ENCODE data around the gene CDR2. TPM values are rescaled to one million over a fixed set of nuclear protein-coding genes. Genes with fewer than 3 reads are reported as not detected.
A peak's percentile ranks its signal among the peaks of the same experiment; 100 is the strongest.

The CDR2 gene
- total RNA-seq, 1 donor from 2014 or later = 28.0 TPM

DNA sequence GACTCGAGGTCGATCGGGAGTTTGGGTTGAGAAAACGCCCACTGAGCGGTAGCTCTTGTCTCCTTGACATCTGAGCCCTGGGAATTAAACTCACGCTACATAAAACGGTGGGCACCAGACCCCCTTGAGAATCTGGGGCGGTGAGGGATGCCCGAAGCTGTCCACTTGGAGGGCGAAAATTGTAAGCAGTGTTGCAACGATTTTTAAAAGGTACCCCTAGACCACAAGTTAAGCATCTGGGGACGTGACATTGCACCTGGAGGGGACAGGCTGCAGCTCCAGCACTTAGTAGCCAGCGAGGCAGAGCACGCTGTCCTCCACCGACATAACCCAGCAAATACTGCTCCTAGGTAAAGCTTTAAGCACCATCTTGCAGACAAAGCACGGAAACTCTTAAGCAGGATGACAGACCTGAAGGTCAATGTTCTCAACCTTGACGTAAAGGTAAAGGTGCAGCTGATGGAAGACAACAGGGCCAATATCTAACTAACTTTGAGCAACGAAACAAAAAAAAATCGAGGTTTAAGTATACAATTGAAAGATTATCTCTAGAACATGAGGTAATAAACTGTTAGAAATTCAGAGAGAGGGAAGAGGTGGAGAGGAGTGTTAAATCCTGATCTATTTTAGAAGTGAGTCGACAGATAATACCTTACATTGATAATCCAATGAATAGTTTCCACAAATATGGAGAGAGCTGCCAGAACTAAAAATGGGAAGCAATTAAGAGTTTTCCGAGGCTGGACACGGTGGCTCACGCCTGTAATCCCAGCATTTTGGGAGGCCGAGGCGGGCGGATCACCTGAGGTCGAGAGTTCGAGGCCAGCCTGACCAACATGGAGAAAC is 921 bp upstream of the CDR2 start:
- peak; percentile 34 for DNase-seq (ENCODE audit: low spot score)
- H3K9ac ChIP-seq = no peak overlapping the region
- peaks cover 30% of the 10 kb centered on the region for H3K27me3 ChIP-seq
- peak overlapping the region; percentile 74 for H3K4me3 ChIP-seq
- H3K9me3 ChIP-seq (ENCODE audit: low read depth) = no peaks in the 10 kb centered on the region
- Mint-ChIP-seq H3K9me3 (no peaks in the 10 kb centered on the region), H3K27me3 (ENCODE audit: insufficient read depth, low read depth) (peaks cover 7% of the 10 kb centered on the region), H3K27ac (peak overlapping the region; percentile 2), H3K36me3 (no peaks in the 10 kb centered on the region), H3K4me1 (peaks cover 28% of the 10 kb centered on the region), H3K4me3 (peak overlapping the region; percentile 98)
- TF ChIP-seq EZH2 (IDR thresholded peaks at IDR 0.05) (no peak), EZH2phosphoT487 (IDR thresholded peaks at IDR 0.05) (no peak)
- TF ChIP-seq, protein P1, sequence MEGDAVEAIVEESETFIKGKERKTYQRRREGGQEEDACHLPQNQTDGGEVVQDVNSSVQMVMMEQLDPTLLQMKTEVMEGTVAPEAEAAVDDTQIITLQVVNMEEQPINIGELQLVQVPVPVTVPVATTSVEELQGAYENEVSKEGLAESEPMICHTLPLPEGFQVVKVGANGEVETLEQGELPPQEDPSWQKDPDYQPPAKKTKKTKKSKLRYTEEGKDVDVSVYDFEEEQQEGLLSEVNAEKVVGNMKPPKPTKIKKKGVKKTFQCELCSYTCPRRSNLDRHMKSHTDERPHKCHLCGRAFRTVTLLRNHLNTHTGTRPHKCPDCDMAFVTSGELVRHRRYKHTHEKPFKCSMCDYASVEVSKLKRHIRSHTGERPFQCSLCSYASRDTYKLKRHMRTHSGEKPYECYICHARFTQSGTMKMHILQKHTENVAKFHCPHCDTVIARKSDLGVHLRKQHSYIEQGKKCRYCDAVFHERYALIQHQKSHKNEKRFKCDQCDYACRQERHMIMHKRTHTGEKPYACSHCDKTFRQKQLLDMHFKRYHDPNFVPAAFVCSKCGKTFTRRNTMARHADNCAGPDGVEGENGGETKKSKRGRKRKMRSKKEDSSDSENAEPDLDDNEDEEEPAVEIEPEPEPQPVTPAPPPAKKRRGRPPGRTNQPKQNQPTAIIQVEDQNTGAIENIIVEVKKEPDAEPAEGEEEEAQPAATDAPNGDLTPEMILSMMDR (IDR thresholded peaks at IDR 0.05) = no peak
- peaks cover 28% of the 10 kb centered on the region for H3K79me2 ChIP-seq (ENCODE audit: low read depth)
- peaks cover 26% of the 10 kb centered on the region for H3F3A ChIP-seq (ENCODE audit: low read depth)
- no peak overlapping the region for H3K27ac ChIP-seq
- H3K4me1 ChIP-seq = peaks cover 21% of the 10 kb centered on the region
- peak overlapping the region; percentile 98 for H3K4me2 ChIP-seq
- H2AFZ ChIP-seq (replicated peaks) = peak overlapping the region; percentile 97
- H3K36me3 ChIP-seq = no peaks in the 10 kb centered on the region
- peaks cover 28% of the 10 kb centered on the region for H4K20me1 ChIP-seq (ENCODE audit: low read depth)

DNA sequence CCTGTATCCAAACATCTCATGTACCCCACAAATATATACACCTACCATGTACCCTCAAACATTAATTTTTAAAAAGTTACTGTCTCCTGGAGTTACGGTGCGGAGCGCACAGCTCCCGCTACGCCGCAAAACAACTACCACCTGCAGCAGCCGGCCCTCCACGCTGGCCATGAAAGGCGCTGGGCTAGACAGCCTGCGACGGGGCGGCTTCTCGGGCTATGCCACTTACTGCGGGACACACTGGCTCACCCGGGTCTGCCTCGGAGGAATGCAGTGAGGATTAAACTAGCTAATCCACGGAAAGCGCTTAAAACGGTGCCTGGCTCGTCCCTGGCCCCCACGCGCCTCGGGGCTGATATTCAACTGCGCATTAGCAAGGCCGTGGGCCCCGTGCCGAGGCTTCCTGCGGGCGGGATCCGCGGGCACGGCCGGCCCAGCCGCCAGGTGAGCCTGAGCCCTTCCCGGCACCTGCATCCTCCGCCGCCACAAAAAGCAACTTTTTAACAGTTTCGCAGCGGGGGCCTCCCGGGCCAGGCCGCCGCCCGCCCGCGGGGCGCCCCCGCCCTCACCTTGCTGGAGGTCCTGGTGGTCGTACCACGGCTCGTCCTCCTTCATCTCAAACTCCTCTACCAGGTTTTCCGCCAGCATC is 633 bp downstream of the CDR2 start:
- Histone ChIP-seq H3K79me2 (ENCODE audit: low read depth) (peaks cover 43% of the 10 kb centered on the region), H4K20me1 (ENCODE audit: low read depth) (peaks cover 44% of the 10 kb centered on the region), H3F3A (ENCODE audit: low read depth) (peaks cover 33% of the 10 kb centered on the region), H3K27me3 (peaks cover 30% of the 10 kb centered on the region), H2AFZ (replicated peaks) (peak overlapping the region; percentile 84), H3K9ac (no peak overlapping the region), H3K9me3 (ENCODE audit: low read depth) (no peaks in the 10 kb centered on the region), H3K4me3 (peak overlapping the region; percentile 74), H3K36me3 (no peaks in the 10 kb centered on the region), H3K4me2 (peak overlapping the region; percentile 82), H3K27ac (peak overlapping the region; percentile 5), H3K4me1 (peaks cover 30% of the 10 kb centered on the region)
- no peak overlapping the region for H3K27ac Mint-ChIP-seq
- H3K36me3 Mint-ChIP-seq = no peaks in the 10 kb centered on the region
- peak overlapping the region; percentile 89 for H3K4me3 Mint-ChIP-seq
- no peaks in the 10 kb centered on the region for H3K9me3 Mint-ChIP-seq
- TF ChIP-seq EZH2 (IDR thresholded peaks at IDR 0.05) (peak; percentile 51), EZH2phosphoT487 (IDR thresholded peaks at IDR 0.05) (no peak)
- H3K27me3 Mint-ChIP-seq (ENCODE audit: insufficient read depth, low read depth) = peaks cover 7% of the 10 kb centered on the region
- DNase-seq (ENCODE audit: low spot score) = peak; percentile 77
- peaks cover 31% of the 10 kb centered on the region for H3K4me1 Mint-ChIP-seq

DNA sequence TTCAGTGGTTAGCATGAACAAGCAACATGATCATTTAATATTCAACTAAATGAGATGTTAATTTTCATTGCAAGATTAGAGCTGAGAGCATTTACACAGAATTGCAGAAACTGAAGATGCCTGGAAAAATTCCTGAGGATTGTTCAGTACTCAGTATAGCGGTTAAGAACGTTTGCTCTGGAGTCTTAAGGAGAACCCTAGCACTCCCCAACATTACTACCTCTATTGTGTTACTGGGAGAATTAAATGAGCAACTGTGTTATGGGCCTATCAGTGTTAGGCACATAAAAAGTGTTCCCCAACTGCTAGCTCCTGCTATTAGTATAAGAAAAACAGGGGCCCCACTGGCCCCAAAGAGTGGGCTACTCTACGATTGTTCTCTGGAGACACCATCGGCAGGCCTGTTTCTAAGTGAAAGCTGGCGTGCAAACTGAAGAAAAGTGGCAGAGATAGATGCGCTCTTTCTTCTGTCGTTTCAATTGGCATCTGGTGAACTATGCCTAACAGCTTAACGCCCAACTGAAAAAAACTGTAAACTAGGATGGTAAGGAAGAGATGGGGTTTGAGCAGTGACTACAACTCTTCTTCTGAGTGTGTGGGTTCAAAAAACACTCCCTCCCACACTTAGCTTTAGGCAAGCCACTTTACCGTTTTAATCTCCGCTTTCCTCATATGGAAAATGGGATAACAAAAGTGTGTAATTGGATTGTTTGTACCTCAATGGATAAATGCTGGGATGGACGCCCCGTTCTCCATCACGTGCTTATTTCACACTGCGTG is 1.3 kb downstream of the CDR2 start:
- no peak overlapping the region for H3K27ac Mint-ChIP-seq
- peak overlapping the region; percentile 89 for H3K4me3 Mint-ChIP-seq
- Histone ChIP-seq H3K4me2 (peak overlapping the region; percentile 82), H3K36me3 (no peaks in the 10 kb centered on the region), H3K9me3 (ENCODE audit: low read depth) (no peaks in the 10 kb centered on the region), H3K4me1 (peaks cover 30% of the 10 kb centered on the region), H2AFZ (replicated peaks) (no peak overlapping the region), H3K27ac (no peak overlapping the region), H3K27me3 (peaks cover 30% of the 10 kb centered on the region), H3K9ac (no peak overlapping the region), H4K20me1 (ENCODE audit: low read depth) (peaks cover 51% of the 10 kb centered on the region), H3K79me2 (ENCODE audit: low read depth) (peaks cover 50% of the 10 kb centered on the region), H3K4me3 (peak overlapping the region; percentile 74), H3F3A (ENCODE audit: low read depth) (peaks cover 33% of the 10 kb centered on the region)
- TF ChIP-seq, protein P1 (IDR thresholded peaks at IDR 0.05) = no peak
- TF ChIP-seq EZH2phosphoT487 (IDR thresholded peaks at IDR 0.05) = no peak
- TF ChIP-seq EZH2 (IDR thresholded peaks at IDR 0.05) = no peak
- H3K36me3 Mint-ChIP-seq = no peaks in the 10 kb centered on the region
- DNase-seq (ENCODE audit: low spot score) = peak; percentile 25
- peaks cover 31% of the 10 kb centered on the region for H3K4me1 Mint-ChIP-seq
- H3K27me3 Mint-ChIP-seq (ENCODE audit: insufficient read depth, low read depth) = peaks cover 7% of the 10 kb centered on the region
- H3K9me3 Mint-ChIP-seq = no peaks in the 10 kb centered on the region

Data from neural progenitor cell (in vitro differentiated cells).